ENCODE results near the gene OTUD7B. TPM values are rescaled to one million over a fixed set of nuclear protein-coding genes. Genes with fewer than 3 reads are reported as not detected.

The OTUD7B gene
- total and polyA plus RNA-seq, 9 of the 15 experiments (the other 6 are each of a cell fraction or from before 2014, with no cell fraction given), result 0.96 to 18.8 (median 7.4) TPM

DNA sequence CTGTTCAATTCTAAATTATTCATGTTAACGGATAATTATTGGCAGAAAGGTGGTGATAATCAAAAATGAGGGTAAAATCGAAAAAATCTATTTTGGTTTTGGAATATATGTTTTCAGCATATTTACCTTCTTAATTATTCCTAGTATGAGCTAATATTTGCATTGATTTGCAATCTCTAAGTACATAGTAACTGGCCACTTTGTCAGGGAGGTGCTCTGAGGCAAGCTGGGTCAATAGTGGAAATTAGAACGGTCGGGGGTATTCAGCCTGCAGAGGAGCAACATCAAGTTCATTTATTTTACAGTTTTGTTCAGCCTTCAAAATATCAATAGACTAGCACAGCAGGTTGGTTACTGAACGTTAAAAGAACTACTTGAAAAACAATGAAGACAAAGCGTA, 1.8 kb downstream of the OTUD7B start:
- no peaks in the 10 kb centered on the region for H3K27me3 ChIP-seq (ENCODE audit: control insufficient read depth in 2 of 2, insufficient read depth in 2 of 2, low read length in 2 of 2)
- TF ChIP-seq BRD4 (IDR thresholded peaks at IDR 0.05) (no peak), ARID1B (IDR thresholded peaks at IDR 0.05) (no peak), YY1 (IDR thresholded peaks at IDR 0.05; ENCODE audit: borderline replicate concordance in 1 of 3, control insufficient read depth in 1 of 3, extremely low read depth in 1 of 3, insufficient read depth in 3 of 3, insufficient read length in 1 of 3, insufficient replicate concordance in 2 of 3, low read depth in 1 of 3, low read length in 2 of 3) (no peak), ZNF263 (CRISPR knock-in tag; IDR thresholded peaks at IDR 0.05; ENCODE audit: borderline replicate concordance) (no peak), ZC3H11A (IDR thresholded peaks at IDR 0.05; ENCODE audit: low read depth, low read length) (no peak), CBFA2T2 (conservative IDR thresholded peaks at IDR 0.05) (no peak), ZBTB8A (IDR thresholded peaks at IDR 0.05; ENCODE audit: partially characterized antibody) (no peak)
- TF ChIP-seq, protein P1, sequence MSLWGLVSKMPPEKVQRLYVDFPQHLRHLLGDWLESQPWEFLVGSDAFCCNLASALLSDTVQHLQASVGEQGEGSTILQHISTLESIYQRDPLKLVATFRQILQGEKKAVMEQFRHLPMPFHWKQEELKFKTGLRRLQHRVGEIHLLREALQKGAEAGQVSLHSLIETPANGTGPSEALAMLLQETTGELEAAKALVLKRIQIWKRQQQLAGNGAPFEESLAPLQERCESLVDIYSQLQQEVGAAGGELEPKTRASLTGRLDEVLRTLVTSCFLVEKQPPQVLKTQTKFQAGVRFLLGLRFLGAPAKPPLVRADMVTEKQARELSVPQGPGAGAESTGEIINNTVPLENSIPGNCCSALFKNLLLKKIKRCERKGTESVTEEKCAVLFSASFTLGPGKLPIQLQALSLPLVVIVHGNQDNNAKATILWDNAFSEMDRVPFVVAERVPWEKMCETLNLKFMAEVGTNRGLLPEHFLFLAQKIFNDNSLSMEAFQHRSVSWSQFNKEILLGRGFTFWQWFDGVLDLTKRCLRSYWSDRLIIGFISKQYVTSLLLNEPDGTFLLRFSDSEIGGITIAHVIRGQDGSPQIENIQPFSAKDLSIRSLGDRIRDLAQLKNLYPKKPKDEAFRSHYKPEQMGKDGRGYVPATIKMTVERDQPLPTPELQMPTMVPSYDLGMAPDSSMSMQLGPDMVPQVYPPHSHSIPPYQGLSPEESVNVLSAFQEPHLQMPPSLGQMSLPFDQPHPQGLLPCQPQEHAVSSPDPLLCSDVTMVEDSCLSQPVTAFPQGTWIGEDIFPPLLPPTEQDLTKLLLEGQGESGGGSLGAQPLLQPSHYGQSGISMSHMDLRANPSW (CRISPR knock-in tag; IDR thresholded peaks at IDR 0.05), result no peak
- TF ChIP-seq, protein P2, sequence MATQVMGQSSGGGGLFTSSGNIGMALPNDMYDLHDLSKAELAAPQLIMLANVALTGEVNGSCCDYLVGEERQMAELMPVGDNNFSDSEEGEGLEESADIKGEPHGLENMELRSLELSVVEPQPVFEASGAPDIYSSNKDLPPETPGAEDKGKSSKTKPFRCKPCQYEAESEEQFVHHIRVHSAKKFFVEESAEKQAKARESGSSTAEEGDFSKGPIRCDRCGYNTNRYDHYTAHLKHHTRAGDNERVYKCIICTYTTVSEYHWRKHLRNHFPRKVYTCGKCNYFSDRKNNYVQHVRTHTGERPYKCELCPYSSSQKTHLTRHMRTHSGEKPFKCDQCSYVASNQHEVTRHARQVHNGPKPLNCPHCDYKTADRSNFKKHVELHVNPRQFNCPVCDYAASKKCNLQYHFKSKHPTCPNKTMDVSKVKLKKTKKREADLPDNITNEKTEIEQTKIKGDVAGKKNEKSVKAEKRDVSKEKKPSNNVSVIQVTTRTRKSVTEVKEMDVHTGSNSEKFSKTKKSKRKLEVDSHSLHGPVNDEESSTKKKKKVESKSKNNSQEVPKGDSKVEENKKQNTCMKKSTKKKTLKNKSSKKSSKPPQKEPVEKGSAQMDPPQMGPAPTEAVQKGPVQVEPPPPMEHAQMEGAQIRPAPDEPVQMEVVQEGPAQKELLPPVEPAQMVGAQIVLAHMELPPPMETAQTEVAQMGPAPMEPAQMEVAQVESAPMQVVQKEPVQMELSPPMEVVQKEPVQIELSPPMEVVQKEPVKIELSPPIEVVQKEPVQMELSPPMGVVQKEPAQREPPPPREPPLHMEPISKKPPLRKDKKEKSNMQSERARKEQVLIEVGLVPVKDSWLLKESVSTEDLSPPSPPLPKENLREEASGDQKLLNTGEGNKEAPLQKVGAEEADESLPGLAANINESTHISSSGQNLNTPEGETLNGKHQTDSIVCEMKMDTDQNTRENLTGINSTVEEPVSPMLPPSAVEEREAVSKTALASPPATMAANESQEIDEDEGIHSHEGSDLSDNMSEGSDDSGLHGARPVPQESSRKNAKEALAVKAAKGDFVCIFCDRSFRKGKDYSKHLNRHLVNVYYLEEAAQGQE (IDR thresholded peaks at IDR 0.05; ENCODE audit: borderline replicate concordance), result no peak
- TF ChIP-seq, protein P2 (CRISPR knock-in tag; IDR thresholded peaks at IDR 0.05; ENCODE audit: low read depth), result no peak

More for the DNA sequence above, 1.8 kb downstream of the OTUD7B start:
- ATAC-seq (no peak), FAIRE-seq (no peak), DNase-seq (ENCODE audit: extremely low read depth in 1 of 4, low spot score in 3 of 4) (no peak)
- Histone ChIP-seq H3K9me3 (replicated peaks; ENCODE audit: control insufficient read depth, insufficient read depth, low read depth, low read length) (no peaks in the 10 kb centered on the region), H3K4me3 (peak overlapping the region; percentile 81), H3K9ac (ENCODE audit: insufficient read depth in 1 of 2, low read depth in 2 of 2, low read length in 2 of 2) (peak overlapping the region; percentile 53 to 85; a peak in 3 of 4 replicates), H3K9me1 (ENCODE audit: control insufficient read depth, insufficient read depth, low read length) (no peaks in the 10 kb centered on the region), H3K79me2 (ENCODE audit: control insufficient read depth, insufficient read depth, low read length) (peaks cover 52% of the 10 kb centered on the region), H3K4me2 (ENCODE audit: insufficient read depth, low read length) (peak overlapping the region; percentile 96), H4K20me1 (replicated peaks; ENCODE audit: control insufficient read depth, insufficient read depth, low read length) (no peaks in the 10 kb centered on the region; the same call in 1 of the 2 replicates), H3K4me1 (replicated peaks in 1 of 2; ENCODE audit: control insufficient read depth in 2 of 2, insufficient read depth in 2 of 2, low read length in 2 of 2) (peaks cover 0 to 35% of the 10 kb centered on the region in 2 experiments; a peak in 3 of 5 replicates), H2AFZ (ENCODE audit: low read depth, low read length) (no peak overlapping the region), H3K36me3 (ENCODE audit: control insufficient read depth, insufficient read depth, low read length) (peaks cover 22% of the 10 kb centered on the region; the same call in 2 of the 3 replicates), H3K27ac (ENCODE audit: extremely low read depth, low read depth, low read length) (peak overlapping the region; percentile 90)
- intact Hi-C loops (cut with micrococcal nuclease), result loop anchor here (5.0 kb wide), 1 partner anchor 44 kb away; no protein-coding TSS in a partner anchor
- no TSS peak for BruUV-seq (replicated peaks)
- ChIA-PET POLR2A (interaction anchor here (0.8 to 6.1 kb wide), 8 partner anchors 11 to 153 kb away, joined by 3 to 63 read pairs (median 4); a partner anchor contains a TSS), CTCF (ENCODE audit: low intra/inter-chr PET ratio) (interaction anchor here (0.6 kb wide), 1 partner anchor 29 kb away, joined by 3 read pairs; no protein-coding TSS in a partner anchor)
- in situ Hi-C loops (cut with MboI), result no loop called here
- WGBS (ENCODE audit: insufficient coverage, low coverage, missing lambda C conversion rate), result 11% methylated on average over 6 of the region's 6 CpGs

Measured in K562 (cell line).